ENCODE results near the gene NQO2.

- TF ChIP-seq FOXA1 (IDR thresholded peaks at IDR 0.05): no peak
- TF ChIP-seq HDGF (IDR thresholded peaks at IDR 0.05; ENCODE audit: borderline replicate concordance): no peak
- TF ChIP-seq FOXK2 (IDR thresholded peaks at IDR 0.05): no peak
- no peak for TF ChIP-seq ELF4 (IDR thresholded peaks at IDR 0.05)
- no peak for TF ChIP-seq BHLHE40 (IDR thresholded peaks at IDR 0.05; ENCODE audit: borderline replicate concordance)
- no peak for TF ChIP-seq SUZ12 (IDR thresholded peaks at IDR 0.05)
- no peak for TF ChIP-seq CTBP1 (IDR thresholded peaks at IDR 0.05; ENCODE audit: borderline replicate concordance)
Measured at GRCh38 chr6:3005077-3005476, 5.4 kb downstream of the NQO2 start.
